ENCODE results near the gene METTL8.

- TF ChIP-seq EZH2 (IDR thresholded peaks at IDR 0.05; ENCODE audit: borderline replicate concordance): no peak
- no peak for TF ChIP-seq CTCF (IDR thresholded peaks at IDR 0.05; ENCODE audit: poor library complexity)
- no peak for TF ChIP-seq EZH2phosphoT487 (IDR thresholded peaks at IDR 0.05; ENCODE audit: low read depth, severe bottlenecking, unreplicated experiment)
Observed at GRCh38 chr2:171289316-171289715, 144.5 kb downstream of the METTL8 start.
